HG02610 (cell line): ENCODE data around the gene CATSPER4.
"Not testable (repeated sequence)": the region's sequence is repeated elsewhere in the genome, so short reads cannot be mapped to it uniquely, and the experiment has no call there.

ENCODE experiments used
- ATAC-seq: cut with Tn5 transposase; IDR thresholded peaks from one replicate; pipeline ENCODE4 v1.9.1; 2021; ENCODE audit warnings: mild to moderate bottlenecking, moderate library complexity; ENCODE audit not compliant: unreplicated experiment

Gene CATSPER4

GRCh38 chr1:26189331-26189730 lies 1.1 kb upstream of the CATSPER4 start:
- ATAC-seq = no peak

GRCh38 chr1:26189751-26190275 lies 589 bp upstream of the CATSPER4 start:
- ATAC-seq = no peak

GRCh38 chr1:26191739-26192138 lies 1.3 kb downstream of the CATSPER4 start:
- ATAC-seq = no peak

- no peak for ATAC-seq
Observed at GRCh38 chr1:26195805-26196204, 5.4 kb downstream of the CATSPER4 start.

GRCh38 chr1:26197301-26197700 lies 6.9 kb downstream of the CATSPER4 start:
- ATAC-seq = no peak

- no peak for ATAC-seq
Observed at GRCh38 chr1:26197813-26198212, 7.4 kb downstream of the CATSPER4 start.

- ATAC-seq = no peak
Observed at GRCh38 chr1:26200413-26200812, 10.0 kb downstream of the CATSPER4 start.

- ATAC-seq = no peak
Observed at GRCh38 chr1:26203642-26204318, 13.4 kb downstream of the CATSPER4 start.

GRCh38 chr1:26210147-26210870 lies 19.9 kb downstream of the CATSPER4 start:
- ATAC-seq = no peak

GRCh38 chr1:26212726-26213125 lies 22.3 kb downstream of the CATSPER4 start:
- no peak for ATAC-seq

- no peak for ATAC-seq
Observed at GRCh38 chr1:26213335-26213905, 23.0 kb downstream of the CATSPER4 start.

- no peak for ATAC-seq
Observed at GRCh38 chr1:26215246-26215645, 24.8 kb downstream of the CATSPER4 start.

- ATAC-seq = no peak
Observed at GRCh38 chr1:26218906-26219494, 28.6 kb downstream of the CATSPER4 start.

GRCh38 chr1:26220199-26220912 lies 30.0 kb downstream of the CATSPER4 start:
- no peak for ATAC-seq

GRCh38 chr1:26221094-26221493 lies 30.7 kb downstream of the CATSPER4 start:
- no peak for ATAC-seq

GRCh38 chr1:26224606-26225005 lies 34.2 kb downstream of the CATSPER4 start:
- ATAC-seq = no peak

GRCh38 chr1:26225033-26225831 lies 34.8 kb downstream of the CATSPER4 start:
- no peak for ATAC-seq

GRCh38 chr1:26230682-26231081 lies 40.3 kb downstream of the CATSPER4 start:
- ATAC-seq = not testable (repeated sequence)

- ATAC-seq = peak; percentile 91
Observed at GRCh38 chr1:26233903-26234643, 43.7 kb downstream of the CATSPER4 start, which contains the start of gene CEP85. CEP85 (plus strand) TSS chr1:26234200; CDS start chr1:26239784, 5,584 bp downstream.
